Prostate gland (tissue), 2 donors: ENCODE data around the gene CLDN24.

Experiments
- POLR2A ChIP-seq: fragments of 450-650 bp; IDR thresholded peaks from one replicate; pipeline ENCODE4 v1.6.1; 2016; ENCODE audit warnings: antibody characterized with exemption, mild to moderate bottlenecking
- TF ChIP-seq, protein P1 (sequence below), 4 experiments: fragments of 200-600 bp in 2 of 4; fragments of 450-650 bp in 2 of 4; sonication (generic) in 2 of 4; IDR thresholded peaks; 1 replicate in 3 of 4; 2 replicates in 1 of 4; pipeline ENCODE4 v1.5.1; 2016 to 2019; ENCODE audit warnings: antibody characterized with exemption in 4 of 4, mild to moderate bottlenecking in 2 of 4, moderate library complexity in 2 of 4

DNA sequence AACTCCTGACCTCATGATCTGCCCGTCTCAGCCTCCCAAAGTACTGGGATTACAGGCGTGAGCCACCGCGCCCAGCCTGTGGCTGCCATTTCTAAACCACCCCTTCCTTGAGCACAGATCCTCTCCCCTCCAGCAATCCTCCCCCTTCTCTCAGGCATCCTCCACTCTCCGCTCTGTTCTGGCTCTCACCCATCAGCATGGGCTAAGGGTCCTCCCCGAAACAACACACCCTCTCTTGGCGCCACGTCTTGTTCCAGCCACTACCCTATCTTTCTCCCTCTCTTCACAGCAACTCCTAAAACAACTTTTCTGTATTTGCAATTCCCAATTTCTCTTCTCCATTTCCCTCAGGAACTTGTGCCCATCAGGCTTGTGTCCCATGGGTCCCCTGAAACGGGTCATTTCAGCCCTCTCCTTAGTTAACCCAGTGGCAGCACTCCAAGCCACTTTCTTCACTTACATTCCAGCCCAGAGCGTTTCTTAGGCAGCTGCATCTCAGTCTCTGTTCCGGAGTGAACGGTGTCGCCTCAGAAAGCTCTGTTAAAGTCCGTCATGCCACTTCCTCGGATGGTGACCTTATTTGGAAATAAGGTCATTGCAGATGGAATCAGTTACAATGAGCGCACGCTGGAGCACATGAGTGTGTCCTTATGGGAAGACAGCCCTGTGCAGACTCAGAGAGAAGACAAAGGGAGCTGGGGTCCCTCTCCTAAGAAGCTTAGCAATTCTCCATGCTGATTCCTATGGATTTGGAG, 28.3 kb upstream of the CLDN24 start:
- TF ChIP-seq, protein P1, sequence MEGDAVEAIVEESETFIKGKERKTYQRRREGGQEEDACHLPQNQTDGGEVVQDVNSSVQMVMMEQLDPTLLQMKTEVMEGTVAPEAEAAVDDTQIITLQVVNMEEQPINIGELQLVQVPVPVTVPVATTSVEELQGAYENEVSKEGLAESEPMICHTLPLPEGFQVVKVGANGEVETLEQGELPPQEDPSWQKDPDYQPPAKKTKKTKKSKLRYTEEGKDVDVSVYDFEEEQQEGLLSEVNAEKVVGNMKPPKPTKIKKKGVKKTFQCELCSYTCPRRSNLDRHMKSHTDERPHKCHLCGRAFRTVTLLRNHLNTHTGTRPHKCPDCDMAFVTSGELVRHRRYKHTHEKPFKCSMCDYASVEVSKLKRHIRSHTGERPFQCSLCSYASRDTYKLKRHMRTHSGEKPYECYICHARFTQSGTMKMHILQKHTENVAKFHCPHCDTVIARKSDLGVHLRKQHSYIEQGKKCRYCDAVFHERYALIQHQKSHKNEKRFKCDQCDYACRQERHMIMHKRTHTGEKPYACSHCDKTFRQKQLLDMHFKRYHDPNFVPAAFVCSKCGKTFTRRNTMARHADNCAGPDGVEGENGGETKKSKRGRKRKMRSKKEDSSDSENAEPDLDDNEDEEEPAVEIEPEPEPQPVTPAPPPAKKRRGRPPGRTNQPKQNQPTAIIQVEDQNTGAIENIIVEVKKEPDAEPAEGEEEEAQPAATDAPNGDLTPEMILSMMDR (IDR thresholded peaks at IDR 0.05) = no peak
- no peak for TF ChIP-seq POLR2A
